ENCODE data around the gene SLC12A8. TPM values are rescaled to one million over a fixed set of nuclear protein-coding genes. Genes with fewer than 3 reads are reported as not detected.

The SLC12A8 gene
- total and polyA plus RNA-seq, 2 donors (not counting 1 experiment from before 2014, with no cell fraction given) = 0.57 to 1.1 TPM

DNA sequence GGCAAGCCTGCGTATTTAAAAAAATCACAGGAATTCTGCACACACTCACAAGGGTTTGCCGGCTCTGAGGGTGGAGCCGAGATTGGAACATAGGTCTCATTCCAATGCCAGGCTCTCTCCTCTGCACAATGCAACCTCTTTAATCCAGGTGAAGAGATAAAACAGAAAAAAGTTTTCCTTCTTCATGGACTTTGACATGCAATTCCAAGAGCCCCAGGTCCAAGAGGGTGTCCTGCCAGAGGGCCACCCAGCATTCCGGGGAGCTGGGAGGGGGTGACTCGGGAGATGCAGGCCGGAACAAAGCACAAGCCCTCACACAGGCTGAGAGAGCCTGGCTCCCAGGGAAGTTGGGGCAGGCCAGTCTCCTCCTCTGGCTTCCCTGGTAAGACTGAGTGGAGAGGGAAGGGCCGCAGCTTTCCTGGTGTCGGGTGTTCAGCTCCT is 6.7 kb upstream of the SLC12A8 start:
- no peak overlapping the region for H3K4me3 ChIP-seq (ENCODE audit: control extremely low read depth in 1 of 5, extremely low read depth in 1 of 5, insufficient read depth in 1 of 5, low read depth in 2 of 5, low read length in 4 of 5)
- Mint-ChIP-seq H3K4me1 (peaks cover 5% of the 10 kb centered on the region), H3K9me3 (ENCODE audit: insufficient read depth) (no peaks in the 10 kb centered on the region), H3K27ac (no peak overlapping the region), H3K4me3 (no peak overlapping the region), H3K27me3 (peaks cover 6% of the 10 kb centered on the region)
- no peaks in the 10 kb centered on the region for H3K9me3 ChIP-seq (ENCODE audit: control extremely low read depth in 1 of 3, control insufficient read depth in 2 of 3, insufficient read depth in 1 of 3, low read length in 2 of 3)
- no peak overlapping the region for H3K4me2 ChIP-seq (replicated peaks; ENCODE audit: low read depth, low read length, poor library complexity, severe bottlenecking)
- WGBS (ENCODE audit: insufficient coverage) = 95% methylated on average over 6 of the region's 8 CpGs
- H3K27me3 ChIP-seq (replicated peaks in 1 of 4; ENCODE audit: control extremely low read depth in 1 of 4, control insufficient read depth in 3 of 4, insufficient read depth in 4 of 4, low read length in 3 of 4) = peaks cover 0 to 1% (median 0%) of the 10 kb centered on the region in 4 experiments
- H2AFZ ChIP-seq (ENCODE audit: insufficient read depth, low read depth, low read length, poor library complexity, severe bottlenecking) = no peak overlapping the region
- CTCF ChIA-PET = no interaction called here
- no peaks in the 10 kb centered on the region for H3K79me2 ChIP-seq (ENCODE audit: control insufficient read depth, insufficient read depth, low read length)
- H3K9ac ChIP-seq (ENCODE audit: low read length) = no peak overlapping the region
- ATAC-seq (ENCODE audit: low read depth) = no peak
- no peaks in the 10 kb centered on the region for H4K20me1 ChIP-seq (ENCODE audit: control insufficient read depth, insufficient read depth, low read length, poor library complexity, severe bottlenecking)
- TF ChIP-seq EZH2 (IDR thresholded peaks at IDR 0.05; ENCODE audit: borderline replicate concordance, insufficient read depth, low read depth, low read length, poor library complexity, severe bottlenecking) = no peak
- TF ChIP-seq, protein P1, sequence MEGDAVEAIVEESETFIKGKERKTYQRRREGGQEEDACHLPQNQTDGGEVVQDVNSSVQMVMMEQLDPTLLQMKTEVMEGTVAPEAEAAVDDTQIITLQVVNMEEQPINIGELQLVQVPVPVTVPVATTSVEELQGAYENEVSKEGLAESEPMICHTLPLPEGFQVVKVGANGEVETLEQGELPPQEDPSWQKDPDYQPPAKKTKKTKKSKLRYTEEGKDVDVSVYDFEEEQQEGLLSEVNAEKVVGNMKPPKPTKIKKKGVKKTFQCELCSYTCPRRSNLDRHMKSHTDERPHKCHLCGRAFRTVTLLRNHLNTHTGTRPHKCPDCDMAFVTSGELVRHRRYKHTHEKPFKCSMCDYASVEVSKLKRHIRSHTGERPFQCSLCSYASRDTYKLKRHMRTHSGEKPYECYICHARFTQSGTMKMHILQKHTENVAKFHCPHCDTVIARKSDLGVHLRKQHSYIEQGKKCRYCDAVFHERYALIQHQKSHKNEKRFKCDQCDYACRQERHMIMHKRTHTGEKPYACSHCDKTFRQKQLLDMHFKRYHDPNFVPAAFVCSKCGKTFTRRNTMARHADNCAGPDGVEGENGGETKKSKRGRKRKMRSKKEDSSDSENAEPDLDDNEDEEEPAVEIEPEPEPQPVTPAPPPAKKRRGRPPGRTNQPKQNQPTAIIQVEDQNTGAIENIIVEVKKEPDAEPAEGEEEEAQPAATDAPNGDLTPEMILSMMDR (IDR thresholded peaks at IDR 0.05) = no peak
- DNase-seq = no peak
- H3K4me1 ChIP-seq (ENCODE audit: control insufficient read depth in 2 of 2, insufficient read depth in 2 of 2, low read length in 2 of 2) = no peaks in the 10 kb centered on the region
- intact Hi-C loops (cut with micrococcal nuclease) = no loop called here
- POLR2A ChIA-PET = no interaction called here
- no peak overlapping the region for H3K27ac ChIP-seq (ENCODE audit: low read length in 2 of 2)
- no peaks in the 10 kb centered on the region for H3K36me3 ChIP-seq (replicated peaks in 1 of 2; ENCODE audit: control extremely low read depth in 1 of 2, control insufficient read depth in 1 of 2, extremely low read depth in 1 of 2, insufficient read depth in 2 of 2, low read length in 1 of 2)

DNA sequence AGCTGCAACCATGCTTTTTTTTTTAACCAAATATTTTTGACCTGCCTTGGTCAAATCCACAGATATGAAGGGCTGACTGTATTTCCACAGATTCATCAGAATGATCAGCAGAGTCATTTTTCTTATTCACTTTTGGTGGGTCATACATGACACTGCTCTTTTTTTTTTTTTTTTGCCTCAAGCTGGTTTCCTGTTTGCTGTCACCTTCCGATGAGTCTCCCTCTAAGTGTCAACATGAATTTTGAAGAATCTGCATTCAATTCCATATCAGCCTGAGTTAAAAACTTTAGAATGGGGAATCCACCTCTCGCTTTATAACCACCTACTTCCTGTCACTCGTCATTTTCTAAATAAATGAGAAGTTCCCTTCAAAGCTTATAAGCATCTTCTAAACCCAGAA is 2.2 kb upstream of the SLC12A8 start:
- no peaks in the 10 kb centered on the region for H3K79me2 ChIP-seq (ENCODE audit: control insufficient read depth, insufficient read depth, low read length)
- H3K27ac ChIP-seq (ENCODE audit: low read length in 2 of 2) = no peak overlapping the region
- intact Hi-C loops (cut with micrococcal nuclease) = no loop called here
- H3K9me3 Mint-ChIP-seq (ENCODE audit: insufficient read depth) = no peaks in the 10 kb centered on the region
- ChIA-PET CTCF (no interaction called here), POLR2A (no interaction called here)
- no peak overlapping the region for H3K9ac ChIP-seq (ENCODE audit: low read length)
- no peak for ATAC-seq (ENCODE audit: low read depth)
- H4K20me1 ChIP-seq (ENCODE audit: control insufficient read depth, insufficient read depth, low read length, poor library complexity, severe bottlenecking) = no peaks in the 10 kb centered on the region
- H3K27me3 ChIP-seq (replicated peaks in 1 of 4; ENCODE audit: control extremely low read depth in 1 of 4, control insufficient read depth in 3 of 4, insufficient read depth in 4 of 4, low read length in 3 of 4) = peaks cover 0 to 36% (median 23%) of the 10 kb centered on the region in 4 experiments
- no peak overlapping the region for H3K4me3 ChIP-seq (ENCODE audit: control extremely low read depth in 1 of 5, extremely low read depth in 1 of 5, insufficient read depth in 1 of 5, low read depth in 2 of 5, low read length in 4 of 5)
- no peaks in the 10 kb centered on the region for H3K36me3 ChIP-seq (replicated peaks in 1 of 2; ENCODE audit: control extremely low read depth in 1 of 2, control insufficient read depth in 1 of 2, extremely low read depth in 1 of 2, insufficient read depth in 2 of 2, low read length in 1 of 2)
- H3K27me3 Mint-ChIP-seq = peaks cover 32% of the 10 kb centered on the region
- peaks cover 10% of the 10 kb centered on the region for H3K4me1 Mint-ChIP-seq
- peaks cover 9 to 16% of the 10 kb centered on the region in 2 donors for H3K4me1 ChIP-seq (ENCODE audit: control insufficient read depth in 2 of 2, insufficient read depth in 2 of 2, low read length in 2 of 2)
- TF ChIP-seq, protein P1 (IDR thresholded peaks at IDR 0.05) = no peak
- TF ChIP-seq EZH2 (IDR thresholded peaks at IDR 0.05; ENCODE audit: borderline replicate concordance, insufficient read depth, low read depth, low read length, poor library complexity, severe bottlenecking) = no peak
- no CpG with 5 or more reads among the region's 3 CpGs for WGBS (ENCODE audit: insufficient coverage)
- H3K4me3 Mint-ChIP-seq = no peak overlapping the region
- no peak for DNase-seq
- no peak overlapping the region for H2AFZ ChIP-seq (ENCODE audit: insufficient read depth, low read depth, low read length, poor library complexity, severe bottlenecking)
- peaks cover 0 to 5% (median 0%) of the 10 kb centered on the region in 3 donors for H3K9me3 ChIP-seq (ENCODE audit: control extremely low read depth in 1 of 3, control insufficient read depth in 2 of 3, insufficient read depth in 1 of 3, low read length in 2 of 3)
- no peak overlapping the region for H3K4me2 ChIP-seq (replicated peaks; ENCODE audit: low read depth, low read length, poor library complexity, severe bottlenecking)
- no peak overlapping the region for H3K27ac Mint-ChIP-seq

Data from B cell (primary cell).